Heart left ventricle (tissue), 16 donors: ENCODE measurements around the gene GAB2. TPM values are rescaled to one million over a fixed set of nuclear protein-coding genes. Genes with fewer than 3 reads are reported as not detected.

Source experiments
- ATAC-seq, 4 donors: fragments of 200-7000 bp; cut with Tn5 transposase; one replicate each; pipeline ENCODE4 v1.9.1; 2020 to 2022; ENCODE audit warnings: moderate library complexity in 4 of 4, mild to moderate bottlenecking in 3 of 4, moderate number of reproducible peaks in 1 of 4
- DNase-seq, 5 donors: peaks; one replicate each; pipeline ENCODE4 v3.0.0-alpha.2; 2020
- H3K27ac ChIP-seq, 12 donors: fragments of 200-600 bp; sonication (generic) in 4 of 12; one replicate each; pipeline versions ENCODE4 v1.5.0 to v1.8.0; 2016 to 2022; ENCODE audit warnings: mild to moderate bottlenecking in 2 of 12
- H3K27me3 ChIP-seq, 9 donors: fragments of 200-600 bp; sonication (generic) in 2 of 9; one replicate each; pipeline versions ENCODE4 v1.5.1 to v1.8.0; 2016 to 2022; ENCODE audit warnings: mild to moderate bottlenecking in 3 of 9
- H3K36me3 ChIP-seq, 9 donors: fragments of 200-600 bp; sonication (generic) in 2 of 9; one replicate each; pipeline versions ENCODE4 v1.5.0 to v1.8.0; 2018 to 2022; ENCODE audit warnings: mild to moderate bottlenecking in 2 of 9
- H3K4me1 ChIP-seq, 12 donors: fragments of 200-600 bp; sonication (generic) in 4 of 12; one replicate each; pipeline versions ENCODE4 v1.5.0 to v1.8.0; 2016 to 2022; ENCODE audit warnings: mild to moderate bottlenecking in 3 of 12
- H3K4me3 ChIP-seq, 12 donors: fragments of 200-600 bp; sonication (generic) in 4 of 12; one replicate each; pipeline versions ENCODE4 v1.5.0 to v1.8.0; 2017 to 2022; ENCODE audit warnings: mild to moderate bottlenecking in 9 of 12, moderate library complexity in 4 of 12
- H3K9me3 ChIP-seq, 12 donors: fragments of 200-600 bp; sonication (generic) in 4 of 12; one replicate each; pipeline versions ENCODE4 v1.5.0 to v1.8.0; 2016 to 2022; ENCODE audit warnings: mild to moderate bottlenecking in 1 of 12
- CTCF ChIP-seq, 12 donors: fragments of 200-600 bp; sonication (generic) in 4 of 12; IDR thresholded peaks; one replicate each; pipeline versions ENCODE4 v1.5.0 to v1.8.0; 2018 to 2022; ENCODE audit warnings: antibody characterized with exemption in 12 of 12, mild to moderate bottlenecking in 5 of 12
- POLR2A ChIP-seq, 2 donors: fragments of 450-650 bp; IDR thresholded peaks; one replicate each; pipeline ENCODE4 v1.6.1; 2017; ENCODE audit warnings: antibody characterized with exemption in 2 of 2, mild to moderate bottlenecking in 2 of 2, moderate library complexity in 2 of 2
- WGBS, 4 donors: extraction: QIAGEN DNeasy Blood & Tissue Kit in 2 of 4; methylation state at CpG; one replicate each; pipeline versions ENCODE4 v1.1.5 to v1.1.7; 2013 to 2018; 5-methylcytosine and 5-hydroxymethylcytosine counted together
- intact Hi-C, 10 donors: fragments of 100-400 bp; cut with DNase I; formaldehyde crosslinking; loops; one replicate each; pipeline versions ENCODE4 v1.11.1 to v1.14.2; 2022
- polyA plus RNA-seq, 2 donors: library from polyadenylated mRNA; stranded (reverse); fragments of 200-250 nt; gene quantifications; one replicate each; pipeline ENCODE4 v1.2.3, GENCODE V29; 2013
- total RNA-seq, 9 donors: library from RNA; depleted of rRNA in 2 of 9; stranded (reverse); fragments of >200 nt in 2 of 9; fragmentation: NEBNext Ultra II Directional in 3 of 9; extraction: Animal tissue kit (Norgen Biotek cat#: 25700) in 3 of 9; gene quantifications; one replicate each; pipeline versions ENCODE4 v1.1.0 to v1.2.4, GENCODE V29; 2016 to 2023
- donor health status: ischemic (EF 13 %, LVEDD 7.1; RV severe dilation, severe dysfunction).
- donor health status: healthy with polysubstance abuse.
- donor health status: DM: no; HTN: yes; CAD: no.
- donor health status: DM: no; HTN: no; CAD: no.
- donor health status: ischemic (EF 25% LVEDD 6.9; RV normal size, moderate dysfunction).
- donor health status: ischemic (EF 25% LVEDD 5.7; RV mildly dilated, moderate dysfunction).
- donor health status: healthy.
- donor health status: DM: yes; HTN: yes; CAD: no.
- donor health status: ischemic (EF 35%, LVEDD 5.7; RV mildly dilated, moderate dysfunction).
- donor health status: nonischemic (EF 11% LVEDD 7.7; RV severe dilation, severe dysfunction).
- donor health status: DM: yes; HTN: yes; CAD: no.
- donor health status: PGD.
- donor health status: ischemic (EF 29% LVEDD 5.4; RV normal size, mild dysfunction).
- donor health status: nonischemic (EF 23%, LVEDD 6.1; RV moderate dilation, normal function).

Gene GAB2
- total and polyA plus RNA-seq, 11 donors: 6.1 to 53.0 (median 30.0) TPM

DNA sequence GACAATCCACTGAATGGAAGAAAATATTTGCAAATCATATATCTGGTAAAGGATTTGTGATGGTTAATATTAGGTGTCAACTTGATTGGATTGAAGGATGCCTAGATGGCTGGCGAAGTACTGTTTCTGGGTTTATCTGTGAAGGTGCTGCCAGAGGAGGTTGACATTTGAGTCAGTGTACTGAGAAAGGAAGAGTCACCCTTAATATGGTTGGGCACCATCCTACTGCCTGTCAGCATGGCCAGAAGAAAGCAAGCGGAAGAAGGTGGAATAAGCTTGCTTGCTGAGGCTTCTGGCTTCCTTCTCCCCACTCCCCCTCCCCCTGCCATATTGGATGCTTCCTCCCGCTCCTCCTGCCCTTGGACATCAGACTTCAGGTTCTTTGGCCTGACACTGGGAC lies 101.9 kb downstream of the GAB2 start:
- 82 to 96% (median 92%) methylated on average over 3 of the region's 3 CpGs for WGBS, 4 donors
- DNase-seq (no peak), ATAC-seq (no peak)
- Histone ChIP-seq H3K27ac (no peak overlapping the region), H3K4me1 (peaks cover 0 to 85% (median 64%) of the 10 kb centered on the region in 12 donors), H3K36me3 (no peaks in the 10 kb centered on the region), H3K27me3 (no peaks in the 10 kb centered on the region), H3K4me3 (no peak overlapping the region), H3K9me3 (no peaks in the 10 kb centered on the region)
- TF ChIP-seq POLR2A (IDR thresholded peaks at IDR 0.05) (no peak), CTCF (IDR thresholded peaks at IDR 0.05) (no peak)
- intact Hi-C loops: loop anchor here in 4 of 10 donors (10.0 kb wide), 1 partner anchor 99 kb away; the partner anchor contains the start of gene GAB2 (in 4 of the 4)

DNA sequence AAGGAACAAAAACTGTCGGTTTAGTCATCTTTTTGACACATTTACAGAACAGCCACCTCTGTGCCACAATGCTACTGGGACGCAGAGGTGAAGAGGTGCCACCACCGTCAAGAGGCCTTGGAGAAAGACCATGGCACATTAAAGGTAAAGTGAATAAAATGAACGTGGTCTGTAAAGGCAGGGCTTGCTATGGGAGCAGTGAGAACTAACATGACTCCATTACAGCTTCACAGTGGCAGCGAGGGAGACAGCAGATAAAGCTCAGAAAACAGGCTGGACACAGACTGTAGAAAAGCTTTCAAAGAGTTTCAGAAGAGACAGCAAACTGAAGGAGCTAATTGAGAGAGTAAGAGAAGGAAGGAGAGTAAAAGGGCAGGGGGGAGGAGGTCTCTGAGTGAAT lies 102.9 kb downstream of the GAB2 start:
- Histone ChIP-seq H3K4me3 (no peak overlapping the region), H3K27ac (peak overlapping the region in 3 of 12 donors; percentile 17 to 38 (median 21)), H3K36me3 (no peaks in the 10 kb centered on the region), H3K27me3 (no peaks in the 10 kb centered on the region), H3K4me1 (peaks cover 0 to 82% (median 62%) of the 10 kb centered on the region in 12 donors), H3K9me3 (no peaks in the 10 kb centered on the region)
- WGBS, 4 donors: 51 to 57% (median 56%) methylated on average over 5 of the region's 5 CpGs
- DNase-seq: no peak
- TF ChIP-seq POLR2A (IDR thresholded peaks at IDR 0.05): no peak
- TF ChIP-seq CTCF (IDR thresholded peaks at IDR 0.05): no peak
- no peak for ATAC-seq
- intact Hi-C loops: loop anchor here in 6 of 10 donors (5.0 to 10.0 kb wide), 3 partner anchors 33 to 103 kb away; partner anchors contain the start of gene GAB2 (in 6 of the 6)

- no peak for ATAC-seq
- H3K9me3 ChIP-seq: no peaks in the 10 kb centered on the region
- no peaks in the 10 kb centered on the region for H3K36me3 ChIP-seq
- 69 to 85% (median 79%) methylated on average over 2 of the region's 2 CpGs for WGBS, 4 donors
- TF ChIP-seq POLR2A (IDR thresholded peaks at IDR 0.05) (no peak), CTCF (IDR thresholded peaks at IDR 0.05) (no peak)
- intact Hi-C loops: loop anchor here in 6 of 10 donors (5.0 to 10.0 kb wide), 3 partner anchors 33 to 103 kb away; partner anchors contain the start of gene GAB2 (in 6 of the 6)
- DNase-seq: no peak
- peak overlapping the region in 2 of 12 donors; percentile 47 to 76 for H3K27ac ChIP-seq
- H3K4me1 ChIP-seq: peaks cover 0 to 80% (median 60%) of the 10 kb centered on the region in 12 donors
- no peaks in the 10 kb centered on the region for H3K27me3 ChIP-seq
- no peak overlapping the region for H3K4me3 ChIP-seq
Observed at GRCh38 chr11:78313898-78314297, 103.7 kb downstream of the GAB2 start.

- intact Hi-C loops: loop anchor here in 6 of 10 donors (5.0 to 10.0 kb wide), 3 partner anchors 34 to 104 kb away; partner anchors contain the start of gene GAB2 (in 6 of the 6)
- peak in 2 of 4 donors; percentile 52 to 63 for ATAC-seq
- Histone ChIP-seq H3K27ac (peak overlapping the region in 4 of 12 donors; percentile 25 to 76 (median 46)), H3K36me3 (no peaks in the 10 kb centered on the region), H3K4me3 (no peak overlapping the region), H3K27me3 (no peaks in the 10 kb centered on the region), H3K4me1 (peaks cover 0 to 78% (median 57%) of the 10 kb centered on the region in 12 donors), H3K9me3 (no peaks in the 10 kb centered on the region)
- peak in 1 of 5 donors; percentile 53 for DNase-seq
- no peak for TF ChIP-seq CTCF (IDR thresholded peaks at IDR 0.05)
- TF ChIP-seq POLR2A (IDR thresholded peaks at IDR 0.05): no peak
- 81 to 91% (median 87%) methylated on average over 2 of the region's 2 CpGs for WGBS, 4 donors
Observed at GRCh38 chr11:78313181-78313795, 104.3 kb downstream of the GAB2 start.
